ENCODE measurements around the gene VAV3. TPM values are rescaled to one million over a fixed set of nuclear protein-coding genes. Genes with fewer than 3 reads are reported as not detected.

The VAV3 gene
- total and polyA plus RNA-seq, 2 of the 13 experiments (the other 11 are each of a cell fraction or from before 2014, with no cell fraction given): 15.9 to 29.8 TPM

DNA sequence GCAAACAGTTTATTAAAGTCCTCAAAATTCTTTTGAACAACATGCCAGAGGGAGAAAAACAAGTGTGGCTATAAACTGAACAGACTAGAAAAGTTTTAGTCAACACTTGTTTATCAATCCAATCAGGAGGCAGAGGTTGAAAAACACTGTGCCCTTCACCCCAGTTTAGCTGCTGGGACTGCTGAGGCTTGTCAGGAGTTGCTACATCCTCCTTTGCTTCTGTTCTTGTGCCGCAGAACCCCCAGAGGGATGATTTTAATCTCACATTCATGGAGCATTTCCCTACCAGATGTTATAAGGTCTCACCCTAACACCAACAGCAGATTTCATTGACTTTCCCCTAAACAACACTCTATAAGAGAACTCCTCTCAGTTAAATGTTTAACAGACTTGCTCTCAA lies 321.2 kb downstream of the VAV3 start:
- Histone ChIP-seq H3K79me2 (ENCODE audit: insufficient read depth, low read length) (peaks cover 5% of the 10 kb centered on the region), H3K27me3 (ENCODE audit: control insufficient read depth in 1 of 2, insufficient read depth in 2 of 2, low read length in 2 of 2) (no peaks in the 10 kb centered on the region), H3K4me1 (ENCODE audit: insufficient read depth, low read length) (peaks cover 22% of the 10 kb centered on the region), H2AFZ (ENCODE audit: low read length) (no peak overlapping the region), H4K20me1 (ENCODE audit: insufficient read depth, low read length) (no peaks in the 10 kb centered on the region), H3K36me3 (replicated peaks in 1 of 2; ENCODE audit: control insufficient read depth in 1 of 2, insufficient read depth in 2 of 2, low read length in 2 of 2) (no peaks in the 10 kb centered on the region; a peak in 2 of 5 replicates), H3K27ac (ENCODE audit: extremely low read length, insufficient read depth, low read length) (no peak overlapping the region), H3K9ac (ENCODE audit: insufficient read depth, low read depth, low read length) (no peak overlapping the region), H3K4me2 (ENCODE audit: low read depth, low read length) (no peak overlapping the region), H3K9me3 (ENCODE audit: low read length) (no peaks in the 10 kb centered on the region), H3K4me3 (replicated peaks in 1 of 3; ENCODE audit: insufficient read depth in 1 of 3, low read depth in 2 of 3, low read length in 3 of 3) (no peak overlapping the region)
- no TSS peak for BruUV-seq (replicated peaks)
- WGBS (ENCODE audit: low lambda C conversion rate): 100% methylated on average over 1 of the region's 1 CpG
- CTCF ChIA-PET (ENCODE audit: low intra/inter-chr PET ratio, low total read pairs): no interaction called here
- DNase-seq (ENCODE audit: low spot score) (no peak), ATAC-seq (no peak), FAIRE-seq (no peak)
- POLR2A ChIA-PET: no interaction called here
- intact Hi-C loops (cut with micrococcal nuclease; ENCODE audit: unreplicated experiment) (no loop called here), in situ Hi-C loops (cut with HindIII; ENCODE audit: extremely low pct_ligation_motif_present, low pct_unique_long_range_greater_than_20kb) (no loop called here)
- TF ChIP-seq SATB2 (CRISPR knock-in tag; IDR thresholded peaks at IDR 0.05) (no peak), TAF1 (CRISPR knock-in tag; IDR thresholded peaks at IDR 0.05) (no peak), NCOR1 (IDR thresholded peaks at IDR 0.05; ENCODE audit: borderline replicate concordance, low read length) (no peak), FIP1L1 (IDR thresholded peaks at IDR 0.05; ENCODE audit: borderline replicate concordance, insufficient read depth, low read depth, low read length) (no peak), GABPB1 (CRISPR knock-in tag; IDR thresholded peaks at IDR 0.05) (no peak), ZFP1 (CRISPR knock-in tag; IDR thresholded peaks at IDR 0.05) (no peak), U2AF1 (optimal IDR thresholded peaks at IDR 0.05; ENCODE audit: low read depth, low read length) (no peak), SP2 (CRISPR knock-in tag; IDR thresholded peaks at IDR 0.05) (no peak), ZNF570 (CRISPR knock-in tag; IDR thresholded peaks at IDR 0.05; ENCODE audit: borderline replicate concordance) (no peak), GFI1 (CRISPR knock-in tag; IDR thresholded peaks at IDR 0.05; ENCODE audit: borderline replicate concordance) (no peak), ZNF780A (CRISPR knock-in tag; IDR thresholded peaks at IDR 0.05) (no peak), ZNF883 (CRISPR knock-in tag; IDR thresholded peaks at IDR 0.05; ENCODE audit: not compliant biosample characterization) (no peak), ZNF432 (CRISPR knock-in tag; IDR thresholded peaks at IDR 0.05; ENCODE audit: borderline replicate concordance) (no peak), ZBTB3 (CRISPR knock-in tag; IDR thresholded peaks at IDR 0.05; ENCODE audit: borderline replicate concordance, low read depth) (no peak)
- TF ChIP-seq, protein P1, sequence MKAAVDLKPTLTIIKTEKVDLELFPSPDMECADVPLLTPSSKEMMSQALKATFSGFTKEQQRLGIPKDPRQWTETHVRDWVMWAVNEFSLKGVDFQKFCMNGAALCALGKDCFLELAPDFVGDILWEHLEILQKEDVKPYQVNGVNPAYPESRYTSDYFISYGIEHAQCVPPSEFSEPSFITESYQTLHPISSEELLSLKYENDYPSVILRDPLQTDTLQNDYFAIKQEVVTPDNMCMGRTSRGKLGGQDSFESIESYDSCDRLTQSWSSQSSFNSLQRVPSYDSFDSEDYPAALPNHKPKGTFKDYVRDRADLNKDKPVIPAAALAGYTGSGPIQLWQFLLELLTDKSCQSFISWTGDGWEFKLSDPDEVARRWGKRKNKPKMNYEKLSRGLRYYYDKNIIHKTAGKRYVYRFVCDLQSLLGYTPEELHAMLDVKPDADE (CRISPR knock-in tag; IDR thresholded peaks at IDR 0.05): no peak
- TF ChIP-seq, protein P2, sequence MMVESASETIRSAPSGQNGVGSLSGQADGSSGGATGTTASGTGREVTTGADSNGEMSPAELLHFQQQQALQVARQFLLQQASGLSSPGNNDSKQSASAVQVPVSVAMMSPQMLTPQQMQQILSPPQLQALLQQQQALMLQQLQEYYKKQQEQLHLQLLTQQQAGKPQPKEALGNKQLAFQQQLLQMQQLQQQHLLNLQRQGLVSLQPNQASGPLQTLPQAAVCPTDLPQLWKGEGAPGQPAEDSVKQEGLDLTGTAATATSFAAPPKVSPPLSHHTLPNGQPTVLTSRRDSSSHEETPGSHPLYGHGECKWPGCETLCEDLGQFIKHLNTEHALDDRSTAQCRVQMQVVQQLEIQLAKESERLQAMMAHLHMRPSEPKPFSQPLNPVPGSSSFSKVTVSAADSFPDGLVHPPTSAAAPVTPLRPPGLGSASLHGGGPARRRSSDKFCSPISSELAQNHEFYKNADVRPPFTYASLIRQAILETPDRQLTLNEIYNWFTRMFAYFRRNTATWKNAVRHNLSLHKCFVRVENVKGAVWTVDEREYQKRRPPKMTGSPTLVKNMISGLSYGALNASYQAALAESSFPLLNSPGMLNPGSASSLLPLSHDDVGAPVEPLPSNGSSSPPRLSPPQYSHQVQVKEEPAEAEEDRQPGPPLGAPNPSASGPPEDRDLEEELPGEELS (CRISPR knock-in tag; IDR thresholded peaks at IDR 0.05): no peak
- TF ChIP-seq, protein P3, sequence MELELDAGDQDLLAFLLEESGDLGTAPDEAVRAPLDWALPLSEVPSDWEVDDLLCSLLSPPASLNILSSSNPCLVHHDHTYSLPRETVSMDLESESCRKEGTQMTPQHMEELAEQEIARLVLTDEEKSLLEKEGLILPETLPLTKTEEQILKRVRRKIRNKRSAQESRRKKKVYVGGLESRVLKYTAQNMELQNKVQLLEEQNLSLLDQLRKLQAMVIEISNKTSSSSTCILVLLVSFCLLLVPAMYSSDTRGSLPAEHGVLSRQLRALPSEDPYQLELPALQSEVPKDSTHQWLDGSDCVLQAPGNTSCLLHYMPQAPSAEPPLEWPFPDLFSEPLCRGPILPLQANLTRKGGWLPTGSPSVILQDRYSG (CRISPR knock-in tag; IDR thresholded peaks at IDR 0.05): no peak
- TF ChIP-seq, protein P4, sequence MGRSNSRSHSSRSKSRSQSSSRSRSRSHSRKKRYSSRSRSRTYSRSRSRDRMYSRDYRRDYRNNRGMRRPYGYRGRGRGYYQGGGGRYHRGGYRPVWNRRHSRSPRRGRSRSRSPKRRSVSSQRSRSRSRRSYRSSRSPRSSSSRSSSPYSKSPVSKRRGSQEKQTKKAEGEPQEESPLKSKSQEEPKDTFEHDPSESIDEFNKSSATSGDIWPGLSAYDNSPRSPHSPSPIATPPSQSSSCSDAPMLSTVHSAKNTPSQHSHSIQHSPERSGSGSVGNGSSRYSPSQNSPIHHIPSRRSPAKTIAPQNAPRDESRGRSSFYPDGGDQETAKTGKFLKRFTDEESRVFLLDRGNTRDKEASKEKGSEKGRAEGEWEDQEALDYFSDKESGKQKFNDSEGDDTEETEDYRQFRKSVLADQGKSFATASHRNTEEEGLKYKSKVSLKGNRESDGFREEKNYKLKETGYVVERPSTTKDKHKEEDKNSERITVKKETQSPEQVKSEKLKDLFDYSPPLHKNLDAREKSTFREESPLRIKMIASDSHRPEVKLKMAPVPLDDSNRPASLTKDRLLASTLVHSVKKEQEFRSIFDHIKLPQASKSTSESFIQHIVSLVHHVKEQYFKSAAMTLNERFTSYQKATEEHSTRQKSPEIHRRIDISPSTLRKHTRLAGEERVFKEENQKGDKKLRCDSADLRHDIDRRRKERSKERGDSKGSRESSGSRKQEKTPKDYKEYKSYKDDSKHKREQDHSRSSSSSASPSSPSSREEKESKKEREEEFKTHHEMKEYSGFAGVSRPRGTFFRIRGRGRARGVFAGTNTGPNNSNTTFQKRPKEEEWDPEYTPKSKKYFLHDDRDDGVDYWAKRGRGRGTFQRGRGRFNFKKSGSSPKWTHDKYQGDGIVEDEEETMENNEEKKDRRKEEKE (IDR thresholded peaks at IDR 0.05): no peak
- TF ChIP-seq, protein P5, sequence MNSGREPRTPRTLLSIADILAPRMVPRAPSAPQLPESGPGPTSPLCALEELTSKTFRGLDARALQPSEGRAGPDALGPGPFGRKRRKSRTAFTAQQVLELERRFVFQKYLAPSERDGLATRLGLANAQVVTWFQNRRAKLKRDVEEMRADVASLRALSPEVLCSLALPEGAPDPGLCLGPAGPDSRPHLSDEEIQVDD (CRISPR knock-in tag; IDR thresholded peaks at IDR 0.05; ENCODE audit: borderline replicate concordance): no peak
